Fibroblast of lung (primary cell): Measurements from ENCODE around the gene CNOT8. TPM values are rescaled to one million over a fixed set of nuclear protein-coding genes. Genes with fewer than 3 reads are reported as not detected.

Experiments used
- DNase-seq, 2 donors: peaks; one replicate each; pipeline versions ENCODE4 v3.0.0 to v3.0.0-alpha.2; 2010; ENCODE audit warnings: low read depth in 2 of 2
- H2AFZ ChIP-seq: 2 replicates; pipeline ENCODE4 v1.5.1; 2012; ENCODE audit warnings: low read length, control low read depth, inconsistent platforms
- H3K27ac ChIP-seq: 2 replicates; pipeline ENCODE4 v1.5.1; 2011; ENCODE audit warnings: low read length, control low read depth; ENCODE audit not compliant: insufficient read depth
- H3K27me3 ChIP-seq: 2 replicates; pipeline ENCODE4 v1.5.1; 2011; ENCODE audit warnings: mild to moderate bottlenecking, low read length; ENCODE audit not compliant: control insufficient read depth, insufficient read depth
- H3K36me3 ChIP-seq: 2 replicates; pipeline ENCODE4 v1.5.1; 2011; ENCODE audit warnings: low read length; ENCODE audit not compliant: control insufficient read depth, insufficient read depth
- H3K4me1 ChIP-seq: 2 replicates; pipeline ENCODE4 v1.5.1; 2011; ENCODE audit warnings: low read length; ENCODE audit not compliant: control insufficient read depth, insufficient read depth; ENCODE audit errors: extremely low read depth
- H3K4me2 ChIP-seq: 2 replicates; pipeline ENCODE4 v1.5.1; 2011; ENCODE audit warnings: low read length, control low read depth; ENCODE audit not compliant: insufficient read depth; ENCODE audit errors: extremely low read depth
- H3K4me3 ChIP-seq, 4 experiments: fragments of 200-600 bp in 1 of 4; sonication (generic) in 1 of 4; replicated peaks in 1 of 4; 2 replicates each; pipeline ENCODE4 v1.5.1; 2011 to 2016; ENCODE audit warnings: low read length in 4 of 4, low read depth in 3 of 4, mild to moderate bottlenecking in 3 of 4, control low read depth in 2 of 4, inconsistent platforms in 1 of 4, mixed read lengths in 1 of 4; ENCODE audit not compliant: insufficient read depth in 1 of 4; ENCODE audit errors: control extremely low read depth in 1 of 4
- H3K79me2 ChIP-seq: 2 replicates; pipeline ENCODE4 v1.5.1; 2012; ENCODE audit warnings: mild to moderate bottlenecking, low read length, inconsistent platforms; ENCODE audit not compliant: control insufficient read depth, insufficient read depth
- H3K9ac ChIP-seq: 2 replicates; pipeline ENCODE4 v1.5.1; 2011; ENCODE audit warnings: mild to moderate bottlenecking, low read length, control low read depth; ENCODE audit not compliant: insufficient read depth
- H3K9me3 ChIP-seq: 2 replicates; pipeline ENCODE4 v1.5.1; 2012; ENCODE audit warnings: low read depth, low read length; ENCODE audit not compliant: control insufficient read depth, insufficient read depth
- H4K20me1 ChIP-seq: 2 replicates; pipeline ENCODE4 v1.5.1; 2011; ENCODE audit warnings: low read length; ENCODE audit not compliant: control insufficient read depth, insufficient read depth; ENCODE audit errors: extremely low read depth
- CTCF ChIP-seq, 2 donors: IDR thresholded peaks in 1 of 2; conservative IDR thresholded peaks in 1 of 2; 1 replicate in 1 of 2; 2 replicates in 1 of 2; pipeline ENCODE4 v1.5.1; 2011 to 2012; ENCODE audit warnings: low read length in 2 of 2, control low read depth in 1 of 2, inconsistent platforms in 1 of 2, low read depth in 1 of 2, mild to moderate bottlenecking in 1 of 2
- EZH2 ChIP-seq: IDR thresholded peaks from 2 replicates; pipeline ENCODE4 v1.5.1; 2012; ENCODE audit warnings: low read length, control low read depth, mild to moderate bottlenecking; ENCODE audit errors: missing control alignments
- polyA plus RNA-seq, 2 donors: library from polyadenylated mRNA; depleted of rRNA in 1 of 2; stranded (reverse) in 1 of 2; unstranded in 1 of 2; fragments of >200 nt; gene quantifications; 2 replicates each; pipeline ENCODE4 v1.2.1, GENCODE V29; 2011 to 2012; ENCODE audit warnings: missing spikeins in 1 of 2
- total RNA-seq: library from RNA; depleted of rRNA; stranded (reverse); fragments of >200 nt; gene quantifications from 2 replicates; pipeline ENCODE4 v1.2.1, GENCODE V29; 2014

The CNOT8 gene
- total and polyA plus RNA-seq, 2 donors (not counting 1 experiment from before 2014, with no cell fraction given), result 50.7 to 66.7 TPM

GRCh38 chr5:154815684-154816247 is 42.7 kb upstream of the CNOT8 start:
- no peak overlapping the region for H3K4me3 ChIP-seq
- H2AFZ ChIP-seq, result no peak overlapping the region
- H3K27ac ChIP-seq, result no peak overlapping the region
- no peaks in the 10 kb centered on the region for H4K20me1 ChIP-seq
- no peak overlapping the region for H3K9ac ChIP-seq
- H3K4me2 ChIP-seq, result no peak overlapping the region
- TF ChIP-seq EZH2, result no peak
- DNase-seq, result no peak
- H3K9me3 ChIP-seq, result no peaks in the 10 kb centered on the region
- H3K4me1 ChIP-seq, result no peaks in the 10 kb centered on the region
- peaks cover 34% of the 10 kb centered on the region for H3K36me3 ChIP-seq
- H3K79me2 ChIP-seq, result no peaks in the 10 kb centered on the region
- H3K27me3 ChIP-seq, result no peaks in the 10 kb centered on the region

DNA sequence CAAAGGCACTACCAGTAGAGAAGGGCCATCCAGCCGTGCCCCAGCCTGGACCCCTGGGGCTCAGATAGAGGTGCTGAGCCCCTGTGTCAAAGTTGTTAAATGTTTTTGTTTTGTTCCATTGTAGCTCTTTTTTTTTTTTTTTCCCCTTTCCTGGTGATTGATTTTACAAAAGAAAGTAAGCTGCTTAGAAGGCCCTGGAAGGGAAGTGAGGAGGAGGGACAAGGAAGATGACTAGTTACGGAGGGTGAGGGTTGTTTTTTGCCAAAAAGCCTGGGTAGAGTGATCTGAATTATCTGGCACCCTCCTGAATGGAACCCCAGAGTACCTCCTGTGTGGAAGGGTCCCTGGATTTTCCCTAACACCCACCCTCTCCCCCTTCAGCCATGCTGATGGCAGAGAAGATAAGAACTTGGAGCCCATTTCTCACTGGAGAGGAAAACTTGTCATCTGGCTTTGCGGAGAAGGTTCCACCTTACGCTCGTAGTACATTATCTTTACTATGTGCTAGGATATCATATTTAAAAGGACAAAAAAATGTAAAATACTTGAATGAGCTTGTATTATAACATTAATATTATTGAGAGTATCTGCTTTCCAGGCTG is 41.4 kb upstream of the CNOT8 start:
- Histone ChIP-seq H3K9ac (no peak overlapping the region), H3K27ac (no peak overlapping the region), H2AFZ (no peak overlapping the region), H4K20me1 (no peaks in the 10 kb centered on the region), H3K4me2 (no peak overlapping the region), H3K36me3 (peaks cover 32% of the 10 kb centered on the region), H3K9me3 (no peaks in the 10 kb centered on the region), H3K27me3 (no peaks in the 10 kb centered on the region), H3K79me2 (no peaks in the 10 kb centered on the region), H3K4me1 (no peaks in the 10 kb centered on the region), H3K4me3 (no peak overlapping the region)
- no peak for DNase-seq
- TF ChIP-seq EZH2 (no peak), CTCF (conservative IDR thresholded peaks at IDR 0.05 in 1 of 2, IDR thresholded peaks at IDR 0.05 in 1 of 2; ENCODE audit: low read depth in 1 of 2, low read length in 2 of 2) (no peak)

GRCh38 chr5:154817815-154818214 is 40.6 kb upstream of the CNOT8 start:
- Histone ChIP-seq H3K4me2 (no peak overlapping the region), H3K36me3 (peaks cover 30% of the 10 kb centered on the region), H4K20me1 (no peaks in the 10 kb centered on the region), H3K4me3 (no peak overlapping the region), H2AFZ (no peak overlapping the region), H3K79me2 (no peaks in the 10 kb centered on the region), H3K27me3 (no peaks in the 10 kb centered on the region), H3K9me3 (no peaks in the 10 kb centered on the region), H3K9ac (no peak overlapping the region), H3K27ac (no peak overlapping the region), H3K4me1 (no peaks in the 10 kb centered on the region)
- DNase-seq, result no peak
- no peak for TF ChIP-seq EZH2
- TF ChIP-seq CTCF (conservative IDR thresholded peaks at IDR 0.05 in 1 of 2, IDR thresholded peaks at IDR 0.05 in 1 of 2; ENCODE audit: low read depth in 1 of 2, low read length in 2 of 2), result no peak
